ENCODE measurements around the gene AP3B1. TPM values are rescaled to one million over a fixed set of nuclear protein-coding genes. Genes with fewer than 3 reads are reported as not detected.

The AP3B1 gene
- total RNA-seq, 4 donors from 2014 or later: 52.6 to 74.3 (median 58.9) TPM

GRCh38 chr5:78323241-78323640 is 28.7 kb upstream of the AP3B1 start:
- Histone ChIP-seq H3K4me3 (no peak overlapping the region), H3K27me3 (no peaks in the 10 kb centered on the region), H3K9me3 (no peaks in the 10 kb centered on the region), H3K27ac (no peak overlapping the region), H3K36me3 (no peaks in the 10 kb centered on the region), H3K4me1 (no peaks in the 10 kb centered on the region)
- TF ChIP-seq, protein P1, sequence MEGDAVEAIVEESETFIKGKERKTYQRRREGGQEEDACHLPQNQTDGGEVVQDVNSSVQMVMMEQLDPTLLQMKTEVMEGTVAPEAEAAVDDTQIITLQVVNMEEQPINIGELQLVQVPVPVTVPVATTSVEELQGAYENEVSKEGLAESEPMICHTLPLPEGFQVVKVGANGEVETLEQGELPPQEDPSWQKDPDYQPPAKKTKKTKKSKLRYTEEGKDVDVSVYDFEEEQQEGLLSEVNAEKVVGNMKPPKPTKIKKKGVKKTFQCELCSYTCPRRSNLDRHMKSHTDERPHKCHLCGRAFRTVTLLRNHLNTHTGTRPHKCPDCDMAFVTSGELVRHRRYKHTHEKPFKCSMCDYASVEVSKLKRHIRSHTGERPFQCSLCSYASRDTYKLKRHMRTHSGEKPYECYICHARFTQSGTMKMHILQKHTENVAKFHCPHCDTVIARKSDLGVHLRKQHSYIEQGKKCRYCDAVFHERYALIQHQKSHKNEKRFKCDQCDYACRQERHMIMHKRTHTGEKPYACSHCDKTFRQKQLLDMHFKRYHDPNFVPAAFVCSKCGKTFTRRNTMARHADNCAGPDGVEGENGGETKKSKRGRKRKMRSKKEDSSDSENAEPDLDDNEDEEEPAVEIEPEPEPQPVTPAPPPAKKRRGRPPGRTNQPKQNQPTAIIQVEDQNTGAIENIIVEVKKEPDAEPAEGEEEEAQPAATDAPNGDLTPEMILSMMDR (IDR thresholded peaks at IDR 0.05): no peak
- TF ChIP-seq POLR2A (IDR thresholded peaks at IDR 0.05): no peak
- no peak for DNase-seq

GRCh38 chr5:78320401-78320800 is 25.9 kb upstream of the AP3B1 start:
- no peak for DNase-seq
- Histone ChIP-seq H3K4me1 (no peaks in the 10 kb centered on the region), H3K9me3 (no peaks in the 10 kb centered on the region), H3K27me3 (no peaks in the 10 kb centered on the region), H3K36me3 (no peaks in the 10 kb centered on the region), H3K27ac (no peak overlapping the region), H3K4me3 (no peak overlapping the region)
- TF ChIP-seq, protein P1 (IDR thresholded peaks at IDR 0.05): peak in 5 of 6 experiments; percentile 24 to 66 (median 61)
- TF ChIP-seq POLR2A (IDR thresholded peaks at IDR 0.05): no peak

DNA sequence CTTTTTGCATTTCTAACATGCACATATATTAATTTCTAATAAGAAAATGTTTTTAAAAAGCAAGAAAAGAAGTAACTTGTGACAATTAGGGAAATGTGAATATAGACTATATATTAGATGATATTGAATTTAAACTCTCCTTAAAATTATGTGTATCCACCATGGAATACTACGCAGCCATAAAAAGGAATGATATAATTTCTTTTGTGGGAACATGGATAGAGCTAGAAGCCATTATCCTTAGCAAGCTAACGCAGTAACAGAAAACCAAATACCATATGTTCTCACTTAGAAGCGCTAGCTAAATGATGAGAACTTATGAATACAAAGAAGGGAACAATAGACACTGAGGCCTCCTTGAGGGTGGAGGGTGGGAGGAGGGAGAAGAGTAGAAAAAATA is 23.8 kb upstream of the AP3B1 start:
- Histone ChIP-seq H3K4me1 (no peaks in the 10 kb centered on the region), H3K27ac (no peak overlapping the region), H3K9me3 (no peaks in the 10 kb centered on the region), H3K36me3 (no peaks in the 10 kb centered on the region), H3K27me3 (no peaks in the 10 kb centered on the region), H3K4me3 (no peak overlapping the region)
- no peak for DNase-seq
- TF ChIP-seq, protein P1 (IDR thresholded peaks at IDR 0.05): no peak
- TF ChIP-seq POLR2A (IDR thresholded peaks at IDR 0.05): no peak

GRCh38 chr5:78317515-78317914 is 23.0 kb upstream of the AP3B1 start:
- no peak for DNase-seq
- Histone ChIP-seq H3K27me3 (no peaks in the 10 kb centered on the region), H3K36me3 (no peaks in the 10 kb centered on the region), H3K4me3 (no peak overlapping the region), H3K9me3 (no peaks in the 10 kb centered on the region), H3K4me1 (no peaks in the 10 kb centered on the region), H3K27ac (no peak overlapping the region)
- no peak for TF ChIP-seq POLR2A (IDR thresholded peaks at IDR 0.05)
- TF ChIP-seq, protein P1 (IDR thresholded peaks at IDR 0.05): no peak

DNA sequence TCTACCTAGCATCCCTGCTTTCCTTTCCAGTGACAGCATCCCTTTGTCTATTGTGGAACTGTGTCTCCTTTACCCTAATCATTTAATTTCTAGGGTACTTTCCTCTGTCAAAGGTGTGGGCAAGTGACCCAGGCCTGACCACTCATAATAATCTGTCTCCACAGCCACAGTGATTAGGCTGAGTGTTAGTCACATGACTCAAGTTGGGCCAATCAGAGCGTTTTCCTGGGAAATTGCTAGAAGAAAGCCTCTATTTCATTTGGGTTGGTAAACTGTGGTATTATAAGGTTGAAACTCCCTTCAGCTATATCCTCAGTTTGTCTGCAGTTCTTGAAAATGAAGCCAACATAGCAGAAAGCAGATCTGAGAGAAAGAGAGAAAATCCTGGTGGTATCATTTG is 14.2 kb upstream of the AP3B1 start:
- TF ChIP-seq POLR2A (IDR thresholded peaks at IDR 0.05): no peak
- TF ChIP-seq, protein P1 (IDR thresholded peaks at IDR 0.05): no peak
- no peaks in the 10 kb centered on the region for H3K4me1 ChIP-seq
- no peak for DNase-seq
- no peaks in the 10 kb centered on the region for H3K9me3 ChIP-seq
- no peaks in the 10 kb centered on the region for H3K36me3 ChIP-seq
- H3K4me3 ChIP-seq: no peak overlapping the region
- no peak overlapping the region for H3K27ac ChIP-seq
- H3K27me3 ChIP-seq: no peaks in the 10 kb centered on the region

- Histone ChIP-seq H3K4me3 (no peak overlapping the region), H3K36me3 (no peaks in the 10 kb centered on the region), H3K27me3 (no peaks in the 10 kb centered on the region), H3K4me1 (peaks cover 0 to 4% (median 0%) of the 10 kb centered on the region in 4 donors), H3K9me3 (no peaks in the 10 kb centered on the region), H3K27ac (no peak overlapping the region)
- no peak for DNase-seq
- TF ChIP-seq POLR2A (IDR thresholded peaks at IDR 0.05): no peak
- TF ChIP-seq, protein P1 (IDR thresholded peaks at IDR 0.05): peak in 5 of 6 experiments; percentile 20 to 45 (median 41)
Measured at GRCh38 chr5:78300464-78301045, 6.1 kb upstream of the AP3B1 start.

Measured in Peyer's patch (tissue), 4 donors.